HepG2 (cell line): ENCODE results near the gene GPC6. TPM values are rescaled to one million over a fixed set of nuclear protein-coding genes. Genes with fewer than 3 reads are reported as not detected.
A peak's percentile ranks its signal among the peaks of the same experiment; 100 is the strongest.

Experiments
- AKAP8 ChIP-seq: sonication (generic); formaldehyde crosslinking; IDR thresholded peaks from 2 replicates; pipeline ENCODE4 v1.5.1; 2020; ENCODE audit warnings: mild to moderate bottlenecking, missing genetic modification reagents
- CREM ChIP-seq, 2 experiments: sonication (generic) in 1 of 2; formaldehyde crosslinking in 1 of 2; IDR thresholded peaks; 2 replicates each; pipeline versions ENCODE4 v1.4.0 to v1.6.1; 2016 to 2020; ENCODE audit warnings: antibody characterized with exemption in 1 of 2, mild to moderate bottlenecking in 1 of 2, missing genetic modification reagents in 1 of 2
- CSRNP2 ChIP-seq: sonication (generic); formaldehyde crosslinking; conservative IDR thresholded peaks from 2 replicates; pipeline ENCODE4 v1.8.0; 2022; ENCODE audit warnings: low read depth, missing genetic modification reagents
- DPF2 ChIP-seq: sonication (generic); formaldehyde crosslinking; IDR thresholded peaks from 2 replicates; pipeline ENCODE4 v1.4.0; 2020; ENCODE audit warnings: mild to moderate bottlenecking, low read depth, missing genetic modification reagents, borderline replicate concordance
- FOSL2 ChIP-seq: sonication (generic); formaldehyde crosslinking; IDR thresholded peaks from 2 replicates; pipeline ENCODE4 v1.4.0; 2020; ENCODE audit warnings: missing genetic modification reagents
- GATAD2A ChIP-seq: IDR thresholded peaks from 2 replicates; pipeline ENCODE4 v1.6.1; 2016
- KMT2B ChIP-seq: IDR thresholded peaks from 2 replicates; pipeline ENCODE4 v1.6.1; 2016; ENCODE audit warnings: missing genetic modification reagents, missing compliant biosample characterization
- MED1 ChIP-seq: sonication (generic); formaldehyde crosslinking; IDR thresholded peaks from 2 replicates; pipeline ENCODE4 v1.4.0; 2020; ENCODE audit warnings: missing genetic modification reagents
- NR2C2 ChIP-seq: sonication (generic); formaldehyde crosslinking; IDR thresholded peaks from 2 replicates; pipeline ENCODE4 v1.4.0; 2020; ENCODE audit warnings: missing genetic modification reagents, mild to moderate bottlenecking, moderate library complexity, borderline replicate concordance
- PPARG ChIP-seq: conservative IDR thresholded peaks from 2 replicates; pipeline ENCODE4 v1.6.1; 2016; ENCODE audit warnings: missing biosample characterization, missing genetic modification reagents
- PRMT3 ChIP-seq: sonication (generic); formaldehyde crosslinking; IDR thresholded peaks from 2 replicates; pipeline ENCODE4 v1.8.1; 2022; ENCODE audit warnings: low read depth, mild to moderate bottlenecking, moderate library complexity, missing genetic modification reagents, borderline replicate concordance
- SALL2 ChIP-seq: sonication (generic); formaldehyde crosslinking; IDR thresholded peaks from 2 replicates; pipeline ENCODE4 v1.8.1; 2023; ENCODE audit warnings: mild to moderate bottlenecking, missing genetic modification reagents, inconsistent platforms
- SOX5 ChIP-seq: IDR thresholded peaks from 2 replicates; pipeline ENCODE4 v1.6.1; 2016; ENCODE audit warnings: borderline replicate concordance
- TBP ChIP-seq: sonication (generic); formaldehyde crosslinking; IDR thresholded peaks from 2 replicates; pipeline ENCODE4 v1.5.0; 2020; ENCODE audit warnings: missing genetic modification reagents
- ZC3H13 ChIP-seq: sonication (generic); formaldehyde crosslinking; IDR thresholded peaks from 2 replicates; pipeline ENCODE4 v1.8.1; 2023; ENCODE audit warnings: mild to moderate bottlenecking, missing genetic modification reagents, moderate library complexity
- ZC3H4 ChIP-seq: sonication (generic); formaldehyde crosslinking; IDR thresholded peaks from 2 replicates; pipeline ENCODE4 v1.4.0; 2020; ENCODE audit warnings: missing genetic modification reagents, borderline replicate concordance
- ZNF280D ChIP-seq: sonication (generic); formaldehyde crosslinking; IDR thresholded peaks from 2 replicates; pipeline ENCODE4 v1.5.1; 2020; ENCODE audit warnings: mild to moderate bottlenecking, missing genetic modification reagents
- ZNF432 ChIP-seq: sonication (generic); formaldehyde crosslinking; IDR thresholded peaks from 2 replicates; pipeline ENCODE4 v1.5.0; 2020; ENCODE audit warnings: missing genetic modification reagents, mild to moderate bottlenecking, borderline replicate concordance
- polyA plus RNA-seq, 8 experiments: library from polyadenylated mRNA; depleted of rRNA in 3 of 8; stranded (reverse) in 7 of 8; unstranded in 1 of 8; fragments of >200 nt; fragmentation: Illumina TruSeq in 4 of 8; extraction: Trizol in 4 of 8; gene quantifications; 2 replicates each; pipeline versions ENCODE4 v1.2.1 to v1.2.3, GENCODE V29; 2011 to 2016; ENCODE audit warnings: low read depth in 4 of 8, missing spikeins in 1 of 8, mixed read lengths in 1 of 8; ENCODE audit not compliant: insufficient read depth in 1 of 8
- total RNA-seq, 5 experiments: library from RNA; depleted of rRNA; stranded (reverse); fragments of >200 nt; fragmentation: Illumina TruSeq; extraction: Trizol; gene quantifications; 2 replicates each; pipeline ENCODE4 v1.2.3, GENCODE V29; 2016; ENCODE audit warnings: low read depth in 1 of 5
- TF ChIP-seq, protein P1 (sequence below), 2 experiments: fragments of 450-650 bp in 1 of 2; sonication (generic) in 1 of 2; formaldehyde crosslinking; IDR thresholded peaks; 2 replicates each; pipeline versions ENCODE4 v1.5.0 to v1.8.0; 2020 to 2022; ENCODE audit warnings: mild to moderate bottlenecking in 1 of 2, missing genetic modification reagents in 1 of 2

Gene GPC6
- total and polyA plus RNA-seq, 2 of the 13 experiments (the other 11 are each of a cell fraction or from before 2014, with no cell fraction given): 24.5 to 33.9 TPM

DNA sequence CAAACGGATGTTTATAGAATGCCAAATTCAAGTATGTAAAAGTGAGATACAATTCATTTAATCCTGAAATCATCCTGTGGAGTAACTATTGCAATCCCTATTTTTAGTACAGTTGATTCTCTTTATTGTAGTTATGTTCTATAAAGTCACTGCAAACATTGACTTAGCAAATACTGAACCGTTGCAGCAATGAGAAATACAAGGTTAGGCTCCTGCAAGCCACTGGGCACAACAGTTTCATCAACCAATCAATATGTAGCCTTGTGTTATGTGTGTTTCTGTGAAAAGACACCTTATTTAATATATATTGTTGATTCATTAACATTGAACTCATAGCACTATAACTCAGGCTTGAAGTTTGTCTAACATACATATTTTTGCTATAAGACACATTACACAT, 1078.4 kb downstream of the GPC6 start (continued):
- TF ChIP-seq, protein P1, sequence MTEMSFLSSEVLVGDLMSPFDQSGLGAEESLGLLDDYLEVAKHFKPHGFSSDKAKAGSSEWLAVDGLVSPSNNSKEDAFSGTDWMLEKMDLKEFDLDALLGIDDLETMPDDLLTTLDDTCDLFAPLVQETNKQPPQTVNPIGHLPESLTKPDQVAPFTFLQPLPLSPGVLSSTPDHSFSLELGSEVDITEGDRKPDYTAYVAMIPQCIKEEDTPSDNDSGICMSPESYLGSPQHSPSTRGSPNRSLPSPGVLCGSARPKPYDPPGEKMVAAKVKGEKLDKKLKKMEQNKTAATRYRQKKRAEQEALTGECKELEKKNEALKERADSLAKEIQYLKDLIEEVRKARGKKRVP (CRISPR knock-in tag; IDR thresholded peaks at IDR 0.05): peak in 1 of 2 experiments; percentile 91; a peak in 2 of 4 replicates
- TF ChIP-seq SALL2: no peak
- peak; percentile 17; the same call in 1 of the 2 replicates for TF ChIP-seq FOSL2 (CRISPR knock-in tag)
- no peak for TF ChIP-seq AKAP8 (CRISPR knock-in tag)
- peak; percentile 37; the same call in 1 of the 2 replicates for TF ChIP-seq DPF2 (CRISPR knock-in tag)
- no peak for TF ChIP-seq ZC3H4 (CRISPR knock-in tag)
- no peak for TF ChIP-seq ZC3H13 (CRISPR knock-in tag)
- peak; percentile 37; the same call in 1 of the 2 replicates for TF ChIP-seq NR2C2 (CRISPR knock-in tag)
- TF ChIP-seq MED1: peak; percentile 68
- TF ChIP-seq ZNF280D: peak; percentile 54; the same call in 1 of the 2 replicates
- no peak for TF ChIP-seq KMT2B
- peak; percentile 33; the same call in 1 of the 2 replicates for TF ChIP-seq CREM (IDR thresholded peaks at IDR 0.05)
- no peak for TF ChIP-seq CREM (CRISPR knock-in tag; IDR thresholded peaks at IDR 0.05)
- TF ChIP-seq ZNF432 (CRISPR knock-in tag): no peak
- TF ChIP-seq GATAD2A (CRISPR knock-in tag): peak; percentile 94
- TF ChIP-seq PPARG (CRISPR knock-in tag): peak; percentile 42; the same call in 1 of the 2 replicates
- TF ChIP-seq SOX5: peak; percentile 62; the same call in 1 of the 2 replicates
- no peak for TF ChIP-seq TBP (CRISPR knock-in tag)
- TF ChIP-seq CSRNP2 (CRISPR knock-in tag): no peak
- no peak for TF ChIP-seq PRMT3 (CRISPR knock-in tag)
